ENCODE data around the gene DENND1A. TPM values are rescaled to one million over a fixed set of nuclear protein-coding genes. Genes with fewer than 3 reads are reported as not detected.

The DENND1A gene
- total and polyA plus RNA-seq, 2 experiments from 2014 or later, result 13.1 to 28.7 TPM

- Mint-ChIP-seq H3K4me3 (no peak overlapping the region), H3K9me3 (no peaks in the 10 kb centered on the region), H3K27ac (no peak overlapping the region), H3K27me3 (ENCODE audit: insufficient read depth, low read depth, poor library complexity) (peaks cover 7% of the 10 kb centered on the region), H3K4me1 (peaks cover 10% of the 10 kb centered on the region), H3K36me3 (ENCODE audit: low read depth) (0 out of 3 replicates have a peak, but pooled peaks cover 3% of the 10 kb centered on the region)
- Histone ChIP-seq H2AFZ (no peak overlapping the region), H3K4me2 (no peak overlapping the region), H3K36me3 (ENCODE audit: insufficient read depth) (no peaks in the 10 kb centered on the region), H3K4me1 (ENCODE audit: insufficient read depth) (no peaks in the 10 kb centered on the region), H3K79me2 (replicated peaks; ENCODE audit: insufficient read depth) (no peaks in the 10 kb centered on the region), H3K27me3 (ENCODE audit: insufficient read depth) (no peaks in the 10 kb centered on the region), H3F3A (replicated peaks; ENCODE audit: low read depth) (no peaks in the 10 kb centered on the region), H3K9me2 (ENCODE audit: insufficient read depth) (no peaks in the 10 kb centered on the region), H3K27ac (ENCODE audit: low read depth) (no peak overlapping the region), H4K20me1 (replicated peaks; ENCODE audit: insufficient read depth) (no peaks in the 10 kb centered on the region; the same call in none of the 2 replicates), H3K4me3 (no peak overlapping the region)
- DNase-seq (ENCODE audit: low spot score) (peak; percentile 65), ATAC-seq (peak; percentile 40; the same call in 1 of the 3 replicates)
- TF ChIP-seq ZNF331 (CRISPR knock-in tag; IDR thresholded peaks at IDR 0.05; ENCODE audit: low read depth), result no peak
- no peak for TF ChIP-seq STAT1 (IDR thresholded peaks at IDR 0.05; ENCODE audit: unreplicated experiment)
- no peak for TF ChIP-seq ZNF114 (CRISPR knock-in tag; IDR thresholded peaks at IDR 0.05)
- TF ChIP-seq, protein P1, sequence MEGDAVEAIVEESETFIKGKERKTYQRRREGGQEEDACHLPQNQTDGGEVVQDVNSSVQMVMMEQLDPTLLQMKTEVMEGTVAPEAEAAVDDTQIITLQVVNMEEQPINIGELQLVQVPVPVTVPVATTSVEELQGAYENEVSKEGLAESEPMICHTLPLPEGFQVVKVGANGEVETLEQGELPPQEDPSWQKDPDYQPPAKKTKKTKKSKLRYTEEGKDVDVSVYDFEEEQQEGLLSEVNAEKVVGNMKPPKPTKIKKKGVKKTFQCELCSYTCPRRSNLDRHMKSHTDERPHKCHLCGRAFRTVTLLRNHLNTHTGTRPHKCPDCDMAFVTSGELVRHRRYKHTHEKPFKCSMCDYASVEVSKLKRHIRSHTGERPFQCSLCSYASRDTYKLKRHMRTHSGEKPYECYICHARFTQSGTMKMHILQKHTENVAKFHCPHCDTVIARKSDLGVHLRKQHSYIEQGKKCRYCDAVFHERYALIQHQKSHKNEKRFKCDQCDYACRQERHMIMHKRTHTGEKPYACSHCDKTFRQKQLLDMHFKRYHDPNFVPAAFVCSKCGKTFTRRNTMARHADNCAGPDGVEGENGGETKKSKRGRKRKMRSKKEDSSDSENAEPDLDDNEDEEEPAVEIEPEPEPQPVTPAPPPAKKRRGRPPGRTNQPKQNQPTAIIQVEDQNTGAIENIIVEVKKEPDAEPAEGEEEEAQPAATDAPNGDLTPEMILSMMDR (conservative IDR thresholded peaks at IDR 0.05; ENCODE audit: low read depth in 2 of 2), result peak; percentile 87 to 98
These were observed 385.7 kb downstream of the DENND1A start for GRCh38 chr9:123544007-123544827.

DNA sequence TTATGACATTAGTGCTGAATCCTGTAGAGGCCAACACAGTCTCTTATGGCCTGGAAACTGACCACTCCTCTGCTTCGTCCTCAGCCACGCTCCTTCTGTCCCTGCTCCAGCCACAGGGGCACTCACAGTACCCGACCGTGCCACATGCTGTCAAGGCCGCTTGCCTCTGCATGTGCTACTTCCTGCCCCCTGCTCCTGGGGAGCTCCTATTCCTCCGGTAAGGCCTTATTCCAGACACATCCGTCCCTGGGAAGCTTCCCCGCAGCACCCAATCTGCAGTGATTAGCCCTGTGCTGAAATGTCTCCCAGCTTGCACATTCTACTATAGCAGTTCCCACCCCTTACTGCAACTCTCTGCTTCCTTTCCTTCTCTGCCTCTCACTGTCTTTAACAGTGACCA, 386.4 kb downstream of the DENND1A start:
- Mint-ChIP-seq H3K27ac (no peak overlapping the region), H3K4me1 (peaks cover 10% of the 10 kb centered on the region), H3K9me3 (no peaks in the 10 kb centered on the region), H3K4me3 (no peak overlapping the region), H3K36me3 (ENCODE audit: low read depth) (0 out of 3 replicates have a peak, but pooled peaks cover 3% of the 10 kb centered on the region), H3K27me3 (ENCODE audit: insufficient read depth, low read depth, poor library complexity) (peaks cover 9% of the 10 kb centered on the region)
- H3F3A ChIP-seq (replicated peaks; ENCODE audit: low read depth), result no peaks in the 10 kb centered on the region
- H4K20me1 ChIP-seq (replicated peaks; ENCODE audit: insufficient read depth), result no peaks in the 10 kb centered on the region; the same call in none of the 2 replicates
- no peaks in the 10 kb centered on the region for H3K4me1 ChIP-seq (ENCODE audit: insufficient read depth)
- no peak for DNase-seq (ENCODE audit: low spot score)
- H3K27ac ChIP-seq (ENCODE audit: low read depth), result no peak overlapping the region
- no peak; the same call in 2 of the 3 replicates for ATAC-seq
- no peaks in the 10 kb centered on the region for H3K27me3 ChIP-seq (ENCODE audit: insufficient read depth)
- no peak overlapping the region for H3K4me2 ChIP-seq
- no peak overlapping the region for H3K4me3 ChIP-seq
- no peak overlapping the region for H2AFZ ChIP-seq
- no peaks in the 10 kb centered on the region for H3K36me3 ChIP-seq (ENCODE audit: insufficient read depth)
- H3K9me2 ChIP-seq (ENCODE audit: insufficient read depth), result no peaks in the 10 kb centered on the region
- H3K79me2 ChIP-seq (replicated peaks; ENCODE audit: insufficient read depth), result no peaks in the 10 kb centered on the region
- TF ChIP-seq, protein P2, sequence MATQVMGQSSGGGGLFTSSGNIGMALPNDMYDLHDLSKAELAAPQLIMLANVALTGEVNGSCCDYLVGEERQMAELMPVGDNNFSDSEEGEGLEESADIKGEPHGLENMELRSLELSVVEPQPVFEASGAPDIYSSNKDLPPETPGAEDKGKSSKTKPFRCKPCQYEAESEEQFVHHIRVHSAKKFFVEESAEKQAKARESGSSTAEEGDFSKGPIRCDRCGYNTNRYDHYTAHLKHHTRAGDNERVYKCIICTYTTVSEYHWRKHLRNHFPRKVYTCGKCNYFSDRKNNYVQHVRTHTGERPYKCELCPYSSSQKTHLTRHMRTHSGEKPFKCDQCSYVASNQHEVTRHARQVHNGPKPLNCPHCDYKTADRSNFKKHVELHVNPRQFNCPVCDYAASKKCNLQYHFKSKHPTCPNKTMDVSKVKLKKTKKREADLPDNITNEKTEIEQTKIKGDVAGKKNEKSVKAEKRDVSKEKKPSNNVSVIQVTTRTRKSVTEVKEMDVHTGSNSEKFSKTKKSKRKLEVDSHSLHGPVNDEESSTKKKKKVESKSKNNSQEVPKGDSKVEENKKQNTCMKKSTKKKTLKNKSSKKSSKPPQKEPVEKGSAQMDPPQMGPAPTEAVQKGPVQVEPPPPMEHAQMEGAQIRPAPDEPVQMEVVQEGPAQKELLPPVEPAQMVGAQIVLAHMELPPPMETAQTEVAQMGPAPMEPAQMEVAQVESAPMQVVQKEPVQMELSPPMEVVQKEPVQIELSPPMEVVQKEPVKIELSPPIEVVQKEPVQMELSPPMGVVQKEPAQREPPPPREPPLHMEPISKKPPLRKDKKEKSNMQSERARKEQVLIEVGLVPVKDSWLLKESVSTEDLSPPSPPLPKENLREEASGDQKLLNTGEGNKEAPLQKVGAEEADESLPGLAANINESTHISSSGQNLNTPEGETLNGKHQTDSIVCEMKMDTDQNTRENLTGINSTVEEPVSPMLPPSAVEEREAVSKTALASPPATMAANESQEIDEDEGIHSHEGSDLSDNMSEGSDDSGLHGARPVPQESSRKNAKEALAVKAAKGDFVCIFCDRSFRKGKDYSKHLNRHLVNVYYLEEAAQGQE (IDR thresholded peaks at IDR 0.05; ENCODE audit: unreplicated experiment), result no peak
- TF ChIP-seq, protein P3, sequence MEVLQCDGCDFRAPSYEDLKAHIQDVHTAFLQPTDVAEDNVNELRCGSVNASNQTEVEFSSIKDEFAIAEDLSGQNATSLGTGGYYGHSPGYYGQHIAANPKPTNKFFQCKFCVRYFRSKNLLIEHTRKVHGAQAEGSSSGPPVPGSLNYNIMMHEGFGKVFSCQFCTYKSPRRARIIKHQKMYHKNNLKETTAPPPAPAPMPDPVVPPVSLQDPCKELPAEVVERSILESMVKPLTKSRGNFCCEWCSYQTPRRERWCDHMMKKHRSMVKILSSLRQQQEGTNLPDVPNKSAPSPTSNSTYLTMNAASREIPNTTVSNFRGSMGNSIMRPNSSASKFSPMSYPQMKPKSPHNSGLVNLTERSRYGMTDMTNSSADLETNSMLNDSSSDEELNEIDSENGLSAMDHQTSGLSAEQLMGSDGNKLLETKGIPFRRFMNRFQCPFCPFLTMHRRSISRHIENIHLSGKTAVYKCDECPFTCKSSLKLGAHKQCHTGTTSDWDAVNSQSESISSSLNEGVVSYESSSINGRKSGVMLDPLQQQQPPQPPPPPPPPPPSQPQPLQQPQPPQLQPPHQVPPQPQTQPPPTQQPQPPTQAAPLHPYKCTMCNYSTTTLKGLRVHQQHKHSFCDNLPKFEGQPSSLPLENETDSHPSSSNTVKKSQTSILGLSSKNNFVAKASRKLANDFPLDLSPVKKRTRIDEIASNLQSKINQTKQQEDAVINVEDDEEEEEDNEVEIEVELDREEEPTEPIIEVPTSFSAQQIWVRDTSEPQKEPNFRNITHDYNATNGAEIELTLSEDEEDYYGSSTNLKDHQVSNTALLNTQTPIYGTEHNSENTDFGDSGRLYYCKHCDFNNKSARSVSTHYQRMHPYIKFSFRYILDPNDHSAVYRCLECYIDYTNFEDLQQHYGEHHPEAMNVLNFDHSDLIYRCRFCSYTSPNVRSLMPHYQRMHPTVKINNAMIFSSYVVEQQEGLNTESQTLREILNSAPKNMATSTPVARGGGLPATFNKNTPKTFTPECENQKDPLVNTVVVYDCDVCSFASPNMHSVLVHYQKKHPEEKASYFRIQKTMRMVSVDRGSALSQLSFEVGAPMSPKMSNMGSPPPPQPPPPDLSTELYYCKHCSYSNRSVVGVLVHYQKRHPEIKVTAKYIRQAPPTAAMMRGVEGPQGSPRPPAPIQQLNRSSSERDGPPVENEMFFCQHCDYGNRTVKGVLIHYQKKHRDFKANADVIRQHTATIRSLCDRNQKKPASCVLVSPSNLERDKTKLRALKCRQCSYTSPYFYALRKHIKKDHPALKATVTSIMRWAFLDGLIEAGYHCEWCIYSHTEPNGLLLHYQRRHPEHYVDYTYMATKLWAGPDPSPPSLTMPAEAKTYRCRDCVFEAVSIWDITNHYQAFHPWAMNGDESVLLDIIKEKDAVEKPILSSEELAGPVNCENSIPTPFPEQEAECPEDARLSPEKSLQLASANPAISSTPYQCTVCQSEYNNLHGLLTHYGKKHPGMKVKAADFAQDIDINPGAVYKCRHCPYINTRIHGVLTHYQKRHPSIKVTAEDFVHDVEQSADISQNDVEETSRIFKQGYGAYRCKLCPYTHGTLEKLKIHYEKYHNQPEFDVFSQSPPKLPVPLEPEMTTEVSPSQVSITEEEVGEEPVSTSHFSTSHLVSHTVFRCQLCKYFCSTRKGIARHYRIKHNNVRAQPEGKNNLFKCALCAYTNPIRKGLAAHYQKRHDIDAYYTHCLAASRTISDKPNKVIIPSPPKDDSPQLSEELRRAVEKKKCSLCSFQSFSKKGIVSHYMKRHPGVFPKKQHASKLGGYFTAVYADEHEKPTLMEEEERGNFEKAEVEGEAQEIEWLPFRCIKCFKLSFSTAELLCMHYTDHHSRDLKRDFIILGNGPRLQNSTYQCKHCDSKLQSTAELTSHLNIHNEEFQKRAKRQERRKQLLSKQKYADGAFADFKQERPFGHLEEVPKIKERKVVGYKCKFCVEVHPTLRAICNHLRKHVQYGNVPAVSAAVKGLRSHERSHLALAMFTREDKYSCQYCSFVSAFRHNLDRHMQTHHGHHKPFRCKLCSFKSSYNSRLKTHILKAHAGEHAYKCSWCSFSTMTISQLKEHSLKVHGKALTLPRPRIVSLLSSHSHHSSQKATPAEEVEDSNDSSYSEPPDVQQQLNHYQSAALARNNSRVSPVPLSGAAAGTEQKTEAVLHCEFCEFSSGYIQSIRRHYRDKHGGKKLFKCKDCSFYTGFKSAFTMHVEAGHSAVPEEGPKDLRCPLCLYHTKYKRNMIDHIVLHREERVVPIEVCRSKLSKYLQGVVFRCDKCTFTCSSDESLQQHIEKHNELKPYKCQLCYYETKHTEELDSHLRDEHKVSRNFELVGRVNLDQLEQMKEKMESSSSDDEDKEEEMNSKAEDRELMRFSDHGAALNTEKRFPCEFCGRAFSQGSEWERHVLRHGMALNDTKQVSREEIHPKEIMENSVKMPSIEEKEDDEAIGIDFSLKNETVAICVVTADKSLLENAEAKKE (CRISPR knock-in tag; IDR thresholded peaks at IDR 0.05), result no peak
- TF ChIP-seq NANOG (IDR thresholded peaks at IDR 0.05; ENCODE audit: borderline replicate concordance) (no peak), EZH2 (IDR thresholded peaks at IDR 0.05; ENCODE audit: low read depth, unreplicated experiment) (no peak), JUNB (IDR thresholded peaks at IDR 0.05; ENCODE audit: unreplicated experiment) (no peak), ZNF114 (CRISPR knock-in tag; IDR thresholded peaks at IDR 0.05) (no peak), ZNF331 (CRISPR knock-in tag; IDR thresholded peaks at IDR 0.05; ENCODE audit: low read depth) (no peak)
